ENCODE measurements around the gene CNIH3.

DNA sequence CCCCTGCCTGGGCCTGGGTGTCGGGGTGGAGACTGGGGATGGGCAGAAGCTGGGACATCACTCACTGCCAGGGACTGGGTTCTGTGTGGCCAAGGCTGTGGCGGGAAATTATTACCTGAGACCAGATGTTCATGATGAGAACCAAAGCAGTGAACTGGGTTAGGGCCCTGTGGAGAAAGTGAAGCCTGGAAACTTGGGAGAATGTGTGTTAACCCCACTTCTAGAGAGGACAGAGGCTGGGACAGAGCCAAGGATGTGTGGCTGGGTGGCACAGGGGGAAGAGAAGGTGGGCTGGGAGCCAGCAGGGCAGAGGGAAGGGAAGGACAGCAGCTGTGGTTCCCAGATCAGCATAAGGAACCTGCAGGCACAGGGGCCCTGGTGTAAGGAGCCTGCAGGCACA, 31.3 kb downstream of the CNIH3 start:
- TF ChIP-seq CTCF (conservative IDR thresholded peaks at IDR 0.05; ENCODE audit: low read depth, low read length) (no peak), FOS (IDR thresholded peaks at IDR 0.05; ENCODE audit: low read depth, low read length) (no peak), RAD21 (IDR thresholded peaks at IDR 0.05; ENCODE audit: low read length) (no peak), POLR2A (IDR thresholded peaks at IDR 0.05; ENCODE audit: low read depth, low read length) (no peak), RFX5 (IDR thresholded peaks at IDR 0.05; ENCODE audit: low read depth, low read length) (no peak), MAFK (IDR thresholded peaks at IDR 0.05; ENCODE audit: low read depth, low read length) (no peak), MXI1 (IDR thresholded peaks at IDR 0.05; ENCODE audit: borderline replicate concordance, low read depth, low read length) (no peak), NFE2L2 (IDR thresholded peaks at IDR 0.05; ENCODE audit: low read depth, low read length) (no peak), CHD1 (IDR thresholded peaks at IDR 0.05; ENCODE audit: low read depth, low read length) (no peak), CEBPB (IDR thresholded peaks at IDR 0.05; ENCODE audit: low read depth, low read length) (no peak)

All from IMR-90 (cell line).